Skin of body (tissue), 2 donors: Measurements from ENCODE around the gene AHRR. TPM values are rescaled to one million over a fixed set of nuclear protein-coding genes. Genes with fewer than 3 reads are reported as not detected.
"Not testable (repeated sequence)": the region's sequence is repeated elsewhere in the genome, so short reads cannot be mapped to it uniquely, and the experiment has no call there.

ENCODE experiments used
- DNase-seq: peaks from one replicate; lab custom pipeline; 2025; lab: John Stamatoyannopoulos, UW
- total RNA-seq: library from RNA; depleted of rRNA; stranded (reverse); fragments of >200 nt; gene quantifications from one replicate; pipeline ENCODE4 v1.2.3, GENCODE V29; 2014

AHRR gene
- total RNA-seq, 1 donor from 2014 or later = 11.9 TPM

DNA sequence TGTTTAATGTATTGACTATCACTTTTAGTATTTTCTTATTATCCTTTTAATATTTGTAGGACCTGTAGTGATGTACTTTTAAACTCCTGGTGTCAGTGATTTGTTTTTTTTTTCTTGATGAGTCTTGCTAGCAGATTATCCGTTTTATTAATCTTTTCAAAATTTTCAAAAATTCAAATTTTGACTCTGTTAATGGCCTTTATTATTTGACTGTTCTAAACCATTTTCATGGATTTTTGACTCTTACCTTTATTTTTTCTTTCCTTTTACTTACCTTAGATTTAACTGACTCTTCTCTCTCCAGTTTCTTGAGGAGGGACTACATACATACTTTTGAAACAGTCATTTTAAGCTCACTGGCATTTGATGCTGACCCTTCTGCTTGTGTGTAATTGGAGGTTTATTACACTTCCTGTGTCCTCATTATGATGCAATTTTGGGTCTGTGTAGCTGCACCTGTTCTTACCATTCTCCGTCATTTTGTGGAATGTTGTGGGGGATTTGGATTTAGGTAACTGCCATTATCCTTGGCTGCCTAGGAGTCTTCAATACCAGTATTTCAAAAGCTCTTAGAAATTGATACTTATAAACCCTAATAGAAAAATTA is 89.5 kb downstream of the AHRR start:
- DNase-seq = no peak

DNA sequence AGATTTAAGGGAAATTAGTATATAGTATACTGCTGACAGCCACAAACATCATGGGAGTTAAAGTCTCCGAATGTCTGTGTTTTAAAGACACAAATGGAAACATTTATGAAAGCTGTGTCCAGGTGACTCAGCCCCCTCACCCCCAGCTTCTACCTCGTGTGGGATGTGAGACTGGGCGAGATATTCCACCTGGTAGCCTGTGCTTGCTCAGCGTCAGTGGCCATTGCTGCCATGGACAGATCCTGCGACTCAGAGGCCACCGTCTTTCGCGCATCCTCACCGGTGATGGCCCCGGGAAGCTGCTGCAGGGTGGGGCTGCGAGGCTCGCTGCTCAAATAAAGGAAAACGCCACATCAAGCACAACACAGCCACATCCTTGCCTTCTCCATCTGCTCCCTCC is 90.2 kb downstream of the AHRR start:
- DNase-seq = no peak

DNA sequence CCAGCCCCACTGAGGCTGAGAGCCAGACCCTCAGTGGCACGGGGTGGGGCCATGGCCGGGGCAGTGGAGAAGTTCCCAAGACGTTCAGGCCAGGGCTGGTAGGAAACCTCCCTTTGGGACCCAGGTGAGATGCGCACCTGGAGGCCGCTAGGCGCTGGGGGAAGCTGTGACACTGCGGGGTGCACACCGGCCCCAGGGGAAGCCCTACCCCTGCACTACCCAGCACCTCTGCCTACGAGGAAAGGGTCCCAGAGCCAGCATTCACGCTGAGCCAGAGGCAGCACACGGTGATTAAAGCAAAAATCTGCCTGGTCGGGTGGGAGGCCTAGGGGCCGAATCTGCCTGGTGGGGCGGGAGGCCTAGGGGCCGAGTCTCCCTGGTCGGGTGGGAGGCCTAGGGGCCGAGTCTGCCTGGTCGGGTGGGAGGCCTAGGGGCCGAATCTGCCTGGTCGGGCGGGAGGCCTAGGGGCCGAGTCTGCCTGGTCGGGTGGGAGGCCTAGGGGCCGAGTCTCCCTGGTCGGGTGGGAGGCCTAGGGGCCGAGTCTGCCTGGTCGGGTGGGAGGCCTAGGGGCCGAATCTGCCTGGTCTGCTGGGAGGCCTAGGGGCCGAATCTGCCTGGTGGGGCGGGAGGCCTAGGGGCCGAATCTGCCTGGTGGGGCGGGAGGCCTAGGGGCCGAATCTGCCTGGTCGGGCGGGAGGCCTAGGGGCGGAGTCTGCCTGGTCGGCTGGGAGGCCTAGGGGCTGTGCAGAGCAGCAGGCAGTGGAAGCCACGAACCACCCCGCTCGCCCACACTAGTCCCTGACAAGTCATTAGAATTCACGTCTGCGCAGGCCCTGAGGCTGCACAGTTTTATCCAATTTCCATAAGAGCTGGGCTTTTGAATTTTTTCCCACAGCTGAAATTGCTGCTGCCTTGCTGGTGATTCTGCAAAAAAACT is 93.7 kb downstream of the AHRR start:
- DNase-seq = not testable (repeated sequence)

DNA sequence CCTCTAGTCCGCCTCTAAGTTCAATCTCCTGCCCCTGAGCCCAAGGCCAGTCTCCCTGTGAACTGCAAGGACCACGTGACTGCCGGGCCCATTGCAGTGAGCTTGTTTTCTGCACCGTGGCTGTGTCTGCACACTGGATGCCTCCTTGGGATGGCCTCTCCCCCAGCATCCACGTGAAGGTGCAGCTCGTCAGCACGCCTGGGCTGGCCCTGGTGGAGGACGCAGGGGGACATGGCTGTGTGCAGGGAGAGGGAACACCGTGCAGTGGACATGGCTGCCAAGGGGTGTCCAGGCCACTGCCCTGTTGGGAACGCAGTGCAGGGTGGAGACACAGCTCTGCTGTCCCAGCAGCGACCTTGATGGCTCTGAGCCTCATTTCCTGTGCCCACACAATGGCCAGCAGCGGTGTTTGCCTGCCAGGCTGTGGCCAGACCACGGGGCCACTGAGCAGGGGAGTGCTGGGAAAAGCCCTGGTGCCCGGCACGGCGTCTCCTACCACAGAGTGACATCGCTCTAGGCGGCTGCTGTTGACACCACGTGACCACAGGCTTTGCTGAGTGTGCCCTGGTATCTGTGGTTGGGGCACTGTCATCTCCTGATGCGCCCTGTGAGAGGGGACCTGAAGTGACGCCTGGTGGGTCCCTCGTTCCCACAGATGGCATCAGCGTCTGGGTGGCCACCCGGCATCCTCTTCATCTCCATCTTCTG is 94.6 kb downstream of the AHRR start:
- DNase-seq = no peak

DNA sequence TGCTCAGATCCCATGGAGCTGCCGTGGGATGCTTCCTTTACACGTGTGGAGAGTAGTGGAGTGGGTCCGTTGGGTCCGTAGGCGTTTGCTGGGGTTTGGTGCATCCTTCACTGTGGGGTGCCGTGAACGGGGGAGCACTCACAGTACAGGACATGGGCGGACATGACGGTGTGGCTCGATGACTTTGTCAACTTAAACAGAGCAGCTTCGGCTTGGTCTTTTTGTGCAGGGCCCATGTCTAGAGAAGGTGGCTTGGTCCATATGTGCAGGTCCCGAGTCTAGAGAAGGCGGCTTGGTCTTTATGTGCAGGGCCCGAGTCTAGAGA is 95.1 kb downstream of the AHRR start:
- DNase-seq = no peak

DNA sequence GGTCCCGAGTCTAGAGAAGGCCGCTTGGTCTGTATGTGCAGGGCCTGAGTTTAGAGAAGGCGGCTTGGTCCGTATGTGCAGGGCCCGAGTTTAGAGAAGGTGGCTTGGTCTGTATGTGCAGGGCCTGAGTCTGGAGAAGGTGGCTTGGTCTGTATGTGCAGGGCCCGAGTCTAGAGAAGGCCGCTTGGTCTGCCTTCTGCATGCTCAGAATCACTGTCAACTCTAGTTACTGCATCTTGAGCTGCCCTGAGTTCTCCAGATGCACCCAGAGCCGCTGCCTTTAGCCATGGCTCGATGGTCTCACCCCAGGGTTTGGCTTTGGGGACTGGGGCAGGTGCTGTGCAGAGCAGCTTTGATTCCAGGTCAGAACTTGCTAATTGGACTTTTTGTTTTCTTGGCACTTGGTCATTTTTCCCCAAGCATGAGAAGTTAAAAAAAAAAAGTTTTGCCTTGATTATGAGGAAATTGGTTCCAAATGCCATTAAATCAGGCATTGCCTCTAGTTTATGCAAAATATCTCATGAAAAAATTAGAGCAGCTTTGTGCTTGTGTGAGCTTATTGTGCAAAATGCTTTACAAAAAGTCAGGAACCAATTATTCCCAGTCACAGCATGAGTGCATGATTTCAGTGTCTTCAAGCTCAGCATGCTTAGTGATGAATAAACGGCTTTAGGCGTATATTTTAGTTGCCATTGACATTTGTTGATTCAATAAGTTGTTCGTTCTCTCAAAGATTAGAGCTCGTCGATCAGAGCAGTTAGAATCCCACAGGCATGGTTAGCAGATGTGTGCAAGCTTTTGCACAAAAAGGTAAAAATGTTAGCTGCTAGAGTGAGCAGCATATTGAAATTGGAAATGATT is 96.0 kb downstream of the AHRR start:
- DNase-seq = peak; percentile 94

DNA sequence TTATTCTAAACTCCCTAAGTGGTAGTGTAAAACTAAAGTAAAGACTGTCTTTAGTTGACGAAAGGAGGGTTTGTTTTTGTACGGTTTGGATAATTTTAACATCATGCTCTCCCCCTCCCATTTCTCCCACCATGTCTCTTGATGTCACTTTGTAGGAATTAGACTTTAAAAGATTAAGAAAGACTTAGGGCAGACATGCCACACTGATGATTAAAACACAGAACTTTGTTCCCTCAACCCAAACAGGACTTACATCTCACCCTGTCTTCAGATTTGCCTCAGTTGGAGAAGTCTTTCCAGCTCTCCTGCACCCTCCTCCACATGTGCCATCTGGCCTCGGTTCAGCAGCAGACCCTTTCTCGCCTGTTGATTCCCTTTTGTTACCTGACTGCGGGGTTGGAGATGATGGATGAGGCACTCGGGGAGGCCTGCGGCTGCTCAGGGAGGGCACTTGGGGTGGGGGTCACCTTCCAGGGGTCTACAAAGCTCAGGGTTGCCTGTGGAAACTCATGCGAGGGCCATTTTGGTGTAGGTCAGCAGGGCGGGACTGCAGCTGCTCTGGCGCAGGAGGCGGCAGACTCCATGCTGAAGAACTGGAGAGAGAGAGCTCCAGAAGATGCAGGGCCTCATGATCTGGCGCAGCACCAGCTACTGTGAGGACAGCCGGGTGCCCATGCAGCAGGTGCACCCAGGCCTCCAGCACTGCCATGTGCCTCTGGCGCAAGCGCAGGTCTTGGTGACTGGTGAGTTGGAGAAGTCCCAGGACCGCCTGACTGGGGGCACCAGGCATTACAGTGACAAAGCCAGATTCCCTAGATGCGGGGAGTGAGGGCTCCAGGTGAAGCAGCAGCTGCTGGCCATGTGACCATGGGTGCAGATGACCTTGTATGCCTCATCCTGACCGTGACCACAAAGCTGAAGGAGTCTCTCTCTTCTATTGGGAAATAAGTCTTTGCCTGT is 96.9 kb downstream of the AHRR start:
- DNase-seq = peak; percentile 74

DNA sequence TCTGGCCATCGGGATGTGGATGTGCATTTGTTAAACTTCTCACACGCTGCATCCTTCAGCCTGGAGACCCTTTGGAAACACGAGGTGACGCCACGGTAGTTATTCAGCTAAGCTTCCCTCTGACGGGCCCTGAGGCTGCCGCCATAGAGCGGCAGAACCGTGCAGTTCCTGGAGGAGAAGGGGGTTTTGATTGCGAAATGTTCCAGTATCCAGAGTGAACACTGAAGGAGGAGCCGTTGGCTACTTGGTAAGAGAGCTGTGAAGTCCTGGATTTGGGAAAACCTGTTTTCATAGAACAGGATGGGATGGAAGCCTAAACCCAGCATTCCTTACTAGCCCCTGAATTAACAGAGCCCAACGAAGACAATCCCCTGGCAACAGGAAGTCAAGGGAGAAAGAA is 98.5 kb downstream of the AHRR start:
- peak; percentile 19 for DNase-seq

DNA sequence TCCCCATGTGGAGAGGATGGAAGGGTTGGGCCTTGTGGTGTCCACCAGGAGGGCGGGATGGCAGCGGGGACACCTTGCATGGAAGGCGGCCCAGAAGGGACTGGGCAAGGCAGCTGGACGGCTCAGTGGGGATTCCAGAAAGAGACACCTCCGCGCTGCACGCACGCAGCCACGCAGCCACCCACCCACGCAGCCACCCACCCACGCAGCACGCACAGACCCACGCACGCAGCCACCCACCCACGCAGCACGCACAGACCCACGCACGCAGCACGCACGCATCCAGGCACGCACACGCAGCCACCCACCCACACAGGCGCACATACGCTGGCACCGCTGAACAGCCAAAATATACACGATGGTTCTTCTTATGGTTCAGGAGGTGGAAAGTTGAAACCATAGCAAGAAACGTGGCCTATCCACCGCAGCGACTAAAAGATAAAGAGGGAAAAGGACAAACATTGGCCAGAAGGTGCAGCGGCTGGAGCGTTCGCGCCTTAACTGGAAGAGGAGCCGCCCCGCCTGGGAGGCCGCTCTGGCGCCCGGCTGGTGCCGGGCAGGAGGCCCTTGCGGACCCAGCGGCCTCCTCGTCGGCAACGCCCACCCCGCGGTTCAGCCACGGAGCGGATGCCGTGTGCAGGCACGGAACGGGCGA is 99.2 kb downstream of the AHRR start:
- no peak for DNase-seq

DNA sequence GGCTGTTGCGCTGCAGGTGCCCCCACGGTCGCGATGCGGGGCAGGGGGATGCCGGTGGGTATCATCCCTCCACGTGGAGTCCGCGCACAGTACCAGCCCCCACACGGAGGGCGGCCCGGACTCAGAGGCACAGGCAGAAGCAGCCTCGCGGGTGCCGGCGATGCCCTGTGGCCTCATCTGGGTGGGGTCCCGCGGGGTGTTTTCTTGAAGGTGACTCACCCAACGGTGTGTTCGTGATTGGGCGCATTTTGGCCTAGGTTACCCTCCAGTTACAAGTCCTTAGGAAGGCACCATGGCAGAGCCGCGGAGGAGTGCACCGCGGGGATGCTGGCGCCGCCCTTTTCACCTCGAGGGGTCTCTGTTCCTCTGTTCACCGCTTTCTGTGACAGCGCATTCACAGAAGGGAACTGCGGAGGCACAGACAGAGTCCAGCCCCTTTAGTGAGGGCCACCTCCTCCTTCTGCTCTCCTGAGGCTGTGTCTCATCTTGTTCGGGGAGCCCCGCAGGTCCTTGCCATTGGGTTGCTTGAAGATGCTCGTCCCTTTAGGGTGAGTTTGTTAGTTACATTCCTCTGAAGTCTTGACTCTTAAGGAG is 99.9 kb downstream of the AHRR start:
- no peak for DNase-seq

DNA sequence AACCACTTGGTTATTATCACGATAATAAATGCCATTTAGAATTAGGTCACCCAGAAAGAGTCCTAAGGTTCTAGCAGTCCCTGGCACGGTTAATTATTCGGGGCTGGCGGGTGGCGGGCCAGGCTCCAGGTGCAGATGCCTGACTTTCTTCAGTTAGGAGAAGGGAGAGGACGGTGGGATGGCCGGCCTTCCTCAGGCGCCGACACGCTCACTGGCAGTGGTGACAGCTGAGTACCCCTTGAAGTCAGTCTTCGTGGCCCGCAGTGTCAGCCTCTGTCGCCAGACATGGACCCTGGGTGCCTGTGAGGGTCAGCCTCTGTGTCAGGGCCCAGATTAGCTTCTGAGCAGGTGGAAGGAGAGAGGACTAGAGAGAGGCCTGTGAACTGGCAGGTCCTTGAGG is 100.4 kb downstream of the AHRR start:
- DNase-seq = no peak

DNA sequence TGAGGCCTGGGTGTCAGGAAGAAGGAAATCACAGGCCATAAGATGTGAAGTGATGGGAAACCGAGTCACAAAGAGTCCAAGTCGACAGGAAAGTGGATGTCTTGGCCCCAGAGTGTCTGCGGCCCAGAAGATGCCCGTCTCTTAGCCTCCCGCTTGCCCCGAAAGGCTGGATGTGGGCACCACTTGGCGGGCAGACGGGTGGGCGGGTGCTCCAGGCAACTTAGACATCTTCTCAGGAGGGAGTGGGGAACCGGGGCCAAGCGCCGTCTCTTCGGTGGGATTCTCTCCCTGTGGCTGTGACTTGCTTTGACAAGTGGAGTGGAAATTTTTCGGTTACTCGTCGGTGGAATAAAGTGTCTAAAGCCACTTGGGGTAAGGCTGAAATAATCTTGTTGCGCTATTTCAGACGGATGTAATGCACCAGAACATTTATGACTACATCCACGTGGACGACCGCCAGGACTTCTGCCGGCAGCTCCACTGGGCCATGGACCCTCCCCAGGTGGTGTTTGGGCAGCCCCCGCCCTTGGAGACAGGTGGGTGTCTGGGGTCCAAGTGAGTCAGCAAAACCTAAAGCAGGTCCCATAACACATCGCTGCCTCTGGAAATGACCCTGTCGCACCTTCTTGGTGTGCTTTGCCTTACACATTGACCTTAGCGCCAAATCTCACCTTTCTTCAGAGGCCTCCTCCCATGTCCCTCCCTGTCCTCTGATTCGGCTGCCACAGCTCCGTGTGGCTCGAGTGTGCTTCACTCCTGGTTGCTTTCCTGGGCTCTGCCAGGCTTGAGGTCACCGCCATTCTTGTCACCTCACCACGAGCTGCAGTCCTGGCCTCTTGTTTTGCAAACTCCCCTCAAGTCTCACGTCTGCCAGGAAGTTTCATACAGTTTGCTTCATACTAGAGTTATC is 101.1 kb downstream of the AHRR start:
- no peak for DNase-seq

DNA sequence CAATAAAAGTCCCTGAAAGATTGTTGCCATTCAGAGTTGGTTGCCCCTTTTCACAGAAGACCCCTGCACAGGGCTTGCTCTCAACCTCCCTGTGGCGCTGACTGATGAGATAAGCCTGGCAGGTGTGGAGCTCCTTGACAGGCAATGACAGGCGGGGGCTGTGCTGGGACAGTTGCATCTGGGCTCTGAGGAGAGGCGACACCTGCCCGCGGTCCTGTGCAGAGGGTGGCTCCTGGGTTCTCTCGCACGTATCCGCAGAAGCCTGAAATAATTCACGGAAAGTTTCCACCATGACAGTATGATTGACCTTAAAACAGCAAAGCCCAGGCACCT is 101.7 kb downstream of the AHRR start:
- no peak for DNase-seq

DNA sequence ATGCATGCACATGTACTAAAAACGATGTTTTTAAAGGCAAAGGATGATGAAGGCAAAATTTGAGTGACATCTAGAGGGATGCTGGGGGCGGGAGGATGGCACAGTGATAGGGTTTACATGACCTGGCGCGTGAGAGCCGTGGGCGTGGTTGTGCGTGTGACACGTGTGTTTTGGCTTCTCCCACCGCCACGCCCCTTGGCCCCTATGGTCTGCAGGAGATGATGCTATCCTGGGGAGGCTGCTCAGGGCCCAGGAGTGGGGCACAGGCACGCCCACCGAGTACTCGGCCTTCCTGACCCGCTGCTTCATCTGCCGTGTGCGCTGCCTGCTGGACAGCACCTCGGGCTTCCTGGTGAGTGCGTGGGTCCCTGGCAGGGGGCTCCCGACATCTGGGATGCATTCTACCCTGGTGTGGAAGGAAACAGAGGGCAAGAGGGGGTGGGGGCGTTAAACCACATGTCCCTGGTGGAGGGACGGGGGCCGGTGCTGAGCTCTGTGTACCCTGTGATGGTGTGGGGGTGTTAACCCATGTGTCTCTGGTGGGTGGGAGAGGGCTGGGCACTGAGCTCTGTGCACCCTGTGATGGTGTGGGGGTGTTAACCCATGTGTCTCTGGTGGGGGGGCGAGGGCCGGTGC is 102.2 kb downstream of the AHRR start:
- no peak for DNase-seq

DNA sequence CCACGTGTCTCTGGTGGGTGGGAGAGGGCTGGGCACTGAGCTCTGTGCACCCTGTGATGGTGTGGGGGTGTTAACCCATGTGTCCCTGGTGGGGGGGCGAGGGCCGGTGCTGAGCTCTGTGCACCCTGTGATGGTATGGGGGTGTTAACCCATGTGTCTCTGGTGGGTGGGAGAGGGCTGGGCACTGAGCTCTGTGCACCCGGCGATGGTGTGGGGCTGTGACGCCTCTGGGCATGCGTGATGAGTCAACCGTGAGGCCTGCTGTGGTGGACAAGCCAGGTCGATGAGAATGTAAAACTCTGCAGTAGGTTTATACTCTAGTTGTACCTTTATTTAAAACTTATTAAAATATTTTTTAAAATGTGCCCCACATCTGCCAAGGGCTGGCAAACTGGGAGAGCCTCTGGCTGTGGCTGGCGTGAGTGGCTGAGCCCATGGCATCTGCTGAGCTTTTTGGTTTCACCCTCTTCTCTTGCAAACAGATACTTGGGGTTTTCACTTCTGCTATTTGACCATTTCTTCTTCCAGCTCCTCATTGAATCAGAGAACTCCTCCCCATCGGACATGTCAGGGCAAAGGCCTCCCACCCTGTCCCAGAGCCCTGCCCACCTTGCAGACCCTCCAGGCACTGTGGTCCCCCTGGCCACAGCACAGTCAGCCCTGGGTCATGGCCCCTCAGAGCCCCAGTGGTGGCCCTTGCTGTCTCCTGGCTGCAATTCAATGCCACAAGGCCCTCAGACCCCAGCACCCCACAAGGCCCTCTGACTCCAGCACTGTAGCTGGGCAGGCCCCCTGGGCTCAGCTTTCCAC is 103.0 kb downstream of the AHRR start:
- DNase-seq = no peak

DNA sequence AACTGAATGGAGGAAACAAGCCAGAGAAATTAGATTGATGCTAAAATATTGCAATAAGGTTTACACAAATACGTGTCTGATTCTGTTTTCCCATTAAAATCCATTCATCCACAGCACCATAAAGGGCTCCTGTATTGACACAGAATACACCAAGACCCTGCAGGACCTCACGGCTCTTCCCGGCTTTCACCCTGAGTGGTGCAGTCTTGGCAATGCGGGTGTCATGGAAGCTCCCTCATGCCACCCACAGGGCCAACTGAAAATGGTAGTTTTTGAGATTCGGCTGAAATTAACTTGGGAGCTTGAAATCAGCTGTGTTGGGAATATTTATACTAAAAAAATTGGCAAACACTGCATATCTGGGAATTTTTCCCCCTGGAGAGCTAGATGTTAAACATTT is 104.2 kb downstream of the AHRR start:
- DNase-seq = no peak

DNA sequence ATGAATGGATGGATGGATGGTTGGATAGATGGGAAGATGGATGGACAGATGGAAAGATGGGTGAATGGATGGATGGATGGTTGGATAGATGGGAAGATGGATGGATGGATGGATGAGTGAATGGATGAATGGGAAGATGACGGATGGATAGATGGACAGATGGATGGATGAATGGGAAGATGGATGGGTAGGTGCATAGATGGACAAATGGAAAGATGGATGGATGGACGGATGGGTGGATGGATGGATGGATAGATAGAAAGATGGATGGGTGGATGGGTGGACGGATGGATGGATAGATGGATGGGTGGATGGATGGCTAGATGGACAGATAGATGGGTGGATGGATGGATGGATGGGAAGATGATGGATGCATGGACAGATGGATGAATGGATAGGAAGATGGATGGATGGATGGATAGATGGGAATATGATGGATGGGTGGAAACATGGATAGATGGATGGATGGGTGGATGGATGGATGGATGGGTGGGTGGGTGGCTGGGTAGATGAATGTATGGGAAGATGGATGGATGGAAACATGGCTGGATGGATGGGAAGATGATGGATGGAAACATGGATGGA is 105.0 kb downstream of the AHRR start:
- no peak for DNase-seq
